ENCODE measurements around the gene MTMR6.

- TF ChIP-seq CTCF (conservative IDR thresholded peaks at IDR 0.05; ENCODE audit: low read length) (no peak), EZH2phosphoT487 (IDR thresholded peaks at IDR 0.05; ENCODE audit: borderline replicate concordance) (no peak)
Measured at GRCh38 chr13:25200783-25201182, 86.5 kb downstream of the MTMR6 start.
